K562 (cell line): ENCODE data around the gene DAGLA. TPM values are rescaled to one million over a fixed set of nuclear protein-coding genes. Genes with fewer than 3 reads are reported as not detected.

Source experiments
- CHCHD3 ChIP-seq: fragments of 250-450 bp; sonication (Bioruptor Pico); IDR thresholded peaks from 2 replicates; pipeline ENCODE4 v2.1.2; 2022; ENCODE audit warnings: mild to moderate bottlenecking
- ELK1 ChIP-seq: sonication (generic); formaldehyde crosslinking; IDR thresholded peaks from 2 replicates; pipeline ENCODE4 v1.8.1; 2022; ENCODE audit warnings: missing genetic modification reagents
- GABPB2 ChIP-seq: fragments of 250-450 bp; sonication (Bioruptor Pico); conservative IDR thresholded peaks from 2 replicates; pipeline ENCODE4 v1.5.1; 2021; ENCODE audit warnings: mild to moderate bottlenecking
- GTF2E2 ChIP-seq: fragments of 200-800 bp; sonication (Bioruptor generic); IDR thresholded peaks from 2 replicates; pipeline ENCODE4 v1.6.1; 2016; ENCODE audit warnings: missing genetic modification characterization, missing compliant biosample characterization
- HDAC3 ChIP-seq: fragments of 450-650 bp; IDR thresholded peaks from 2 replicates; pipeline ENCODE4 v1.6.1; 2018; ENCODE audit warnings: borderline replicate concordance, mild to moderate bottlenecking, moderate library complexity; ENCODE audit not compliant: partially characterized antibody
- HNRNPUL1 ChIP-seq: fragments of 200-400 bp; formaldehyde crosslinking; IDR thresholded peaks from 2 replicates; pipeline ENCODE4 v1.6.1; 2017; ENCODE audit warnings: low read length
- KDM2B ChIP-seq: fragments of 250-450 bp; sonication (Bioruptor Pico); IDR thresholded peaks from 2 replicates; pipeline ENCODE4 v1.8.0; 2021; ENCODE audit warnings: mild to moderate bottlenecking, moderate library complexity
- MAFF ChIP-seq: IDR thresholded peaks from 2 replicates; pipeline ENCODE4 v1.6.1; 2012; ENCODE audit warnings: low read length, improper control_type of control experiment
- MXD1 ChIP-seq: fragments of 250-450 bp; sonication (Bioruptor Pico); IDR thresholded peaks from 2 replicates; pipeline ENCODE4 v1.8.0; 2021; ENCODE audit warnings: borderline replicate concordance, mild to moderate bottlenecking, moderate library complexity; ENCODE audit not compliant: poor library complexity, severe bottlenecking
- NCOA1 ChIP-seq: fragments of 450-650 bp; IDR thresholded peaks from 2 replicates; pipeline ENCODE4 v1.6.1; 2016; ENCODE audit warnings: low read depth
- PHF21A ChIP-seq: fragments of 450-650 bp; IDR thresholded peaks from 2 replicates; pipeline ENCODE4 v1.6.1; 2017; ENCODE audit warnings: low read depth, borderline replicate concordance
- SIRT6 ChIP-seq: IDR thresholded peaks from one replicate; pipeline ENCODE4 v1.6.1; 2012; ENCODE audit warnings: low read depth, mild to moderate bottlenecking, control low read depth, inconsistent platforms, low read length, moderate library complexity
- SNIP1 ChIP-seq: fragments of 450-650 bp; IDR thresholded peaks from 2 replicates; pipeline ENCODE4 v1.7.1; 2017; ENCODE audit warnings: low read depth, mild to moderate bottlenecking
- TBP ChIP-seq: optimal IDR thresholded peaks from 2 replicates; pipeline ENCODE3; 2011; ENCODE audit warnings: low read depth, low read length, improper control_type of control experiment
- TFAP4 ChIP-seq: sonication (generic); formaldehyde crosslinking; IDR thresholded peaks from 2 replicates; pipeline ENCODE4 v1.8.0; 2022; ENCODE audit warnings: missing genetic modification reagents, mild to moderate bottlenecking, moderate library complexity, borderline replicate concordance
- TGIF2 ChIP-seq: sonication (generic); formaldehyde crosslinking; IDR thresholded peaks from 2 replicates; pipeline ENCODE4 v1.8.1; 2022; ENCODE audit warnings: mild to moderate bottlenecking, missing genetic modification reagents, moderate library complexity
- ZFP1 ChIP-seq: fragments of 450-650 bp; formaldehyde crosslinking; IDR thresholded peaks from 2 replicates; pipeline ENCODE4 v1.4.0; 2020; ENCODE audit warnings: mild to moderate bottlenecking, mixed read lengths
- ZKSCAN1 ChIP-seq: fragments of 150-350 bp; IDR thresholded peaks from 2 replicates; pipeline ENCODE4 v1.6.1; 2016; ENCODE audit warnings: low read depth, low read length
- ZNF280B ChIP-seq: fragments of 250-450 bp; sonication (Bioruptor Pico); IDR thresholded peaks from 2 replicates; pipeline ENCODE4 v1.5.1; 2021; ENCODE audit warnings: mild to moderate bottlenecking
- ZNF408 ChIP-seq: fragments of 250-450 bp; sonication (Bioruptor Pico); IDR thresholded peaks from 2 replicates; pipeline ENCODE4 v1.4.0; 2020; ENCODE audit warnings: low read depth, mild to moderate bottlenecking, moderate library complexity
- ZNF592 ChIP-seq: fragments of 450-650 bp; IDR thresholded peaks from 2 replicates; pipeline ENCODE4 v1.6.1; 2017; ENCODE audit warnings: antibody characterized with exemption, mild to moderate bottlenecking
- ZSCAN29 ChIP-seq: fragments of 450-650 bp; IDR thresholded peaks from 2 replicates; pipeline ENCODE4 v1.6.1; 2017
- polyA plus RNA-seq, 8 experiments: library from polyadenylated mRNA; depleted of rRNA in 4 of 8; stranded (reverse) in 5 of 8; unstranded in 3 of 8; fragments of >200 nt; fragmentation: Nextera tagmentation in 2 of 8; fragmentation: Illumina TruSeq in 1 of 8; extraction: Ambion mirVana in 2 of 8; extraction: Trizol in 1 of 8; gene quantifications; 2 replicates each; pipeline versions ENCODE4 v1.2.1 to v1.2.3, GENCODE V29; 2011 to 2014; ENCODE audit warnings: inconsistent platforms in 1 of 8, missing spikeins in 1 of 8
- total RNA-seq, 7 experiments: library from RNA; depleted of rRNA in 6 of 7; stranded (reverse); fragments of >200 nt in 6 of 7; fragmentation: Illumina TruSeq in 2 of 7; extraction: Trizol in 2 of 7; gene quantifications; 2 replicates each; pipeline versions ENCODE4 v1.2.1 to v1.2.3, GENCODE V29; 2011 to 2021; ENCODE audit warnings: low replicate concordance in 1 of 7

The DAGLA gene
- total and polyA plus RNA-seq, 9 of the 15 experiments (the other 6 are each of a cell fraction or from before 2014, with no cell fraction given) = 0.03 to 0.16 (median 0.04) TPM; not detected in 4

- TF ChIP-seq HDAC3 (no peak), CHCHD3 (CRISPR knock-in tag) (no peak), ZKSCAN1 (no peak), GABPB2 (CRISPR knock-in tag) (no peak), ZFP1 (no peak), TBP (no peak), ELK1 (CRISPR knock-in tag) (no peak), SNIP1 (no peak), ZNF408 (CRISPR knock-in tag) (no peak), ZSCAN29 (no peak), MAFF (no peak), SIRT6 (no peak), TFAP4 (CRISPR knock-in tag) (no peak), HNRNPUL1 (no peak), ZNF280B (CRISPR knock-in tag) (no peak), ZNF592 (peak; percentile 77), NCOA1 (no peak), GTF2E2 (no peak), KDM2B (CRISPR knock-in tag) (no peak), PHF21A (no peak), TGIF2 (CRISPR knock-in tag) (no peak), MXD1 (CRISPR knock-in tag) (no peak)
Measured at GRCh38 chr11:61639816-61640443, 40.3 kb upstream of the DAGLA start (continued).
